NCI-H345 treated with DMSO at 0.1 percent for 48 hours (cell line): ENCODE results near the gene RHBDF1.
A peak's percentile ranks its signal among the peaks of the same experiment; 100 is the strongest.

Experiments used
- DNase-seq: peaks from one replicate; lab custom pipeline; 2025; ENCODE audit not compliant: unreplicated experiment; lab: John Stamatoyannopoulos, UW

The RHBDF1 gene

GRCh38 chr16:96935-97381 is 24.5 kb upstream of the RHBDF1 start:
- DNase-seq = peak; percentile 86

DNA sequence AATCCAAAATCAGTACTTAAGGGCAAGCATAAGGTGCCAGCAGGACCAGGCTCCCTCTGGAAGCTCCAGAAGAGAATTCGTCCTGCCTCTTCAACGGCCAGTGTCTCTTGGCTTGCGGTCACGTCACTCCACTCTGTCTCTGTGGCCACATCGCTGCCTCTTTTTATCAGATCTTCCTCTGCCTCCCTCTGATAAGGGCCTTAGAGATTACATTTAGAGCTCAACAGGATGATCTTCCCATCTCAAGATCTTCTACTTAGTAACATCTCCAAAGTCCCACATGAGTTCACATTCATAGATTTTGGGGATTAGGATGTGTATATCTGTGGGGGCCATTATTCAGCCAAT is 22.5 kb upstream of the RHBDF1 start:
- DNase-seq = no peak

DNA sequence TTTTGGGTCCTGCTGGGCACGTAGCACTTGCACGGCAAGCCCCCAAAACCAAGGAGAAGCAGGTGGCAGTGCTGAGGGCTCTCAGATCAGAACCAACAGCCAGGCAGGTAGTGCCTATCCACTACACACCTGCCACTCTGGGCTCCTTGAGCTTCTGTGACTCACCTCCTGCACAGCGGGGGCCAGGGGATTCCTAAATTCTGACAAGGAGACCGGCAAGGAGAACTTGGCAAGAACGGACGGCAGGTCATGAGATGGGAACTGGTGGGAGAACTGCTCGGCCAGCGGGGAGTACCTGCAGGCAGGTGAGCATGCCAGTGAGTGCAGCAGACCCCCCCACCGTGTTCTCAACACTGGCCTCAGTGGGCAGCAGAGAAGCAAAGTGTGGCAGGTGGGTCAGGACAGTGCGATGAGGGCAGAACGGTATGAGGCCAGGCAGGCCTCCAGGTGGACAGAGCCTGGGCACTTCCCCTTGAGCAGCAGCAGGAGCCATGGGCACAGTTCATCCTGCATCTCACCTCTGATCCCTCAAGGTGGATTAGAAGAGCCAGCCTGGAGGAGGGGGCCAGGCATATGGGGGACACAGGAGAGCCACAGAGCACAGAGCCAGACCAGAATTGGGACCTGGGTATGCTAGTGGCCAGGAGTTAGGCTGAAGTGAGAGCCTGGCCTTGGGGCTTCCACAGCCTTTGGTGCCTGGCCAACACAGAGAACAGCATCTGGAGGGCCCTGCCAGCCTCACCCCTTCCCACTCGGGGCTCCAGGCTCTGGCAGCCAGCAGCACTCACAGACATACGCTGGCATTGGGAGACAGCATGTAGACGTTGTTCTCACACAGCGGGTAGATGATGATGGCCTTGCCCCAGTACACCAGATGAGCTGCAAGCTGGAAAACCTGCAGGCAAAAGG is 20.3 kb upstream of the RHBDF1 start:
- DNase-seq = peak; percentile 58

- peak; percentile 73 for DNase-seq
Measured at GRCh38 chr16:91484-91883, 19.1 kb upstream of the RHBDF1 start.

GRCh38 chr16:89391-90302 is 17.2 kb upstream of the RHBDF1 start:
- no peak for DNase-seq

DNA sequence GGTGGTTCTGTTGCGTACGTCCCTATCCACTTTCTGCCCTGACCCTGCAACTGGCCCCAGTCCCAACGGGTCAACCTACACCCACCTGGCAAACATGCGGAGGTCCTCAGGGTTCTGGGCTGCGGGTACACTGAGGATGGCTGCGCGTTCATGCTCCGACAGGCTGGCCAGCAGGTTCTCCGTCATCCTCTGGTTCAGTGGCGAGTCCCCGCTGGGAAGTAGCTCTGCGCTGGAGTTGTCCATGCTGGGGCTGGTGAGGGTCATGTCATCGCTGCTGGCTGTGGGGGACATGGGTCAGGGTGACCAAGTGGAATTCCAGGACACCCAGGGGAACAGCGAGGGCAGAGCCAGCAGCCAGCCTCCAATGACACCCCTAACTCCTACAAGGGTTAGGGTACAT is 16.2 kb upstream of the RHBDF1 start:
- DNase-seq = no peak

DNA sequence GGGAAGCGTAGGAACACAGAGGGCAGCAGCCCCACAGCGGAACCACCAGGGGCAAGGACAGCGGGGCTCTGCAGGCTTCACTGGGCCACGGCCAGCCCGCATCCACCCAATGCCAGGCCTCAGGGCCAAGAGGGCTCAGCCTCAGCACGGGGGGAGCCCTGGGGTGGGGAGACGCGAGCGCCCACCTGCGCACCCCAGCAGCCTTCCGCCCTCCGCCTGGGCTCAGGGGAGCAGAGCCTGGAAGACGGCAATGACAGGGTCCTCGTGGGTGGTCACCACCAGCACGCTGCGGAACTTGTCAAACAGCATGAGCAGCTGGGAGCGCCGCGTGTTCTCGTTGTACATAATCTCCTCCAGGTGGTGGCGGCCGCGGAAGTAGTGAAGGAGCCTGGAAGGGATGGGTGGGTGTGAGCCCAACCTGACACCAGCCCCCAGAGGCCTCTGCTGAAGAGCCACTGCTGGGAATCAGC is 14.1 kb upstream of the RHBDF1 start:
- no peak for DNase-seq

DNA sequence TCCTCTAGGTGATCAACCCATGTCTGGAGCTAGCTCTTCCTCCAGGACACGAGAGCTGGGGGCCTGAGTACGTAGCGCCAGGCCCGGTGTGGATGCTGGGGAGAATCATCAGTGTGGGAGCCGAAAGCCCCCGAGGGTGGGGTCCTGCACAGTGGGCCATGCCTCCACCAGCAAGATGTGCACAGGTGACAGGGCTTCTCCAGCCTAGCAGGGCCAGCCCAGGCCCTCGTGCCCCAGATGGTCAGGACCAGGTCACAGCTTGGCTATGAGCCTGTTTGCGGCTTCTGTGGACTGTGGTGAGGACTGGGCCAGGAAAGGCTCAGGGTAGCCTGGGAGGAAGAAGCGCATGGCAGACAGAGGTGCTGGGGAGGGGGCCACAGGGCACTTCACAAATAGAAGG is 13.4 kb upstream of the RHBDF1 start:
- no peak for DNase-seq

- no peak for DNase-seq
Measured at GRCh38 chr16:85407-85782, 13.0 kb upstream of the RHBDF1 start.

DNA sequence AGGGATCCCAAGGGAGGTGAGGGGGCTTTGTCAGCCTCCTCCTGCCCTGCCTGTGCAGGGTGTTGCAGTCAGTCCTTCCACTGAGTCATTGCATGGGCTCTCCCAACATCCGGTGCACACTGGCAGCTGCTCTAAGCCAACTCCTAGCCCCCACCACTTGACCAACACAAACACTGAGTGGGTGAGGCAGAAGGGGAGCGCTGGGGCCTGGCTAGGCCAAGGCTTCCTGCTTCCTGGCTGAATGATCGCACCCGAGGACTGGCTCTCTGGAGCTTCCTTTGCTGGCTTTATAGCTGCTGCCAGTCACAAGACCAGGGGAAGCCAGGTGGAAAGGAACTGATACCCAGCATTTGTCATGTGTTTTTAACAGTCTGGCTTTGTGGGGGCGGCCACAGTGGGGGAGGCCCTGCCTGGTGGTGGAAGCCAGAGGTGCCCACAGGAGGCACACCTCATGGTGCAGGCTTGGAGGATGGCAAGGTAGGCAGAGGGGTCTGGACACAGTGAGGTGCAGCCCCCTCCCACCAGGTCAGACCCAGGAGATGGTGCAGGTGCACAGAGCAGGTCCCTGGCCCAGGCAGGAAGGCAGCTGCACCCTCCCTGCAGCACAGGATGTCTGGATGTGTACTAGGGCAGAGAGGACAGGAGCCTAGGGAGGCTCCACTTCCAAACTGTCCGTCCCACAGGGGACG is 12.4 kb upstream of the RHBDF1 start:
- peak; percentile 31 for DNase-seq

DNA sequence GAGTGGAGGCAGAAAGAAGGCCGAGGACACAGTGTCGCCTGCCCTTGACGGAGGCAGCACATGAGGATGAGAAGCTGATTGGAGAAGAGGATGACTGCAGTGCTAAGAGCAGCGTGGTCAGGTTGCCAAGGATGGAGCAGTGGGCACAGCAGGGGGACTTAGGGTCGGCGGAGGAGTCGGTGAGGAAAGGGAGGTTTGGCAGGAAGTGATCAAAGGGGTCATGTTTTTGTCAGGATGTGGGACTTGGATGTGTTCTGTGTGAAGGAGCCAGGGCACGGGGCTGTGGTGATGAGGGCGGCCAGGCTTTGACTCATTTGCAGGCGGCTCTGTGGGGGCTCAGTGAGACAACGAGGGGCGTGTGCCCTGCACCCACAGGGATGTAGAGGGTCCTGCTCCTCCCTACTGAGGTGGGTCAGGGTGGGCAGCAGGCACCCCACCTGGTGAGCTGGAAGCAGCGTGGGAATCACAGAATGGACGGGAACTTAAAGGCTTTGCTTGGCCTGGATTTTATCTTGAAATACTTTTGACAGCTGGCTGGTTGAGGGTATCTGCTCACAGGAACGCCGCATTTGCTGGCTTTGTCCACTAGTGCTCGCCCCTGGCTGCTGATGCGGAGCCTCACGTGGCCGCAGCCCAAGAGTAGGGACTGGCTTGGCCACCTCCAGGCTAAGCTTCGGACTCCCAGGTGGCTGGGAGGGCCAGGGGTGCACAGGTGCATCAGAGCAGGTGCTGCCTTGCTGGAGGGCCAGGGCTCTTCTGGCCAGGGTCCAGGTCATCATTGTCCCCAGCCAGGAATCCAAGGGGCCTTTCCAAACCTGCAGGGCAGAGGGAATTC is 11.6 kb upstream of the RHBDF1 start:
- no peak for DNase-seq

DNA sequence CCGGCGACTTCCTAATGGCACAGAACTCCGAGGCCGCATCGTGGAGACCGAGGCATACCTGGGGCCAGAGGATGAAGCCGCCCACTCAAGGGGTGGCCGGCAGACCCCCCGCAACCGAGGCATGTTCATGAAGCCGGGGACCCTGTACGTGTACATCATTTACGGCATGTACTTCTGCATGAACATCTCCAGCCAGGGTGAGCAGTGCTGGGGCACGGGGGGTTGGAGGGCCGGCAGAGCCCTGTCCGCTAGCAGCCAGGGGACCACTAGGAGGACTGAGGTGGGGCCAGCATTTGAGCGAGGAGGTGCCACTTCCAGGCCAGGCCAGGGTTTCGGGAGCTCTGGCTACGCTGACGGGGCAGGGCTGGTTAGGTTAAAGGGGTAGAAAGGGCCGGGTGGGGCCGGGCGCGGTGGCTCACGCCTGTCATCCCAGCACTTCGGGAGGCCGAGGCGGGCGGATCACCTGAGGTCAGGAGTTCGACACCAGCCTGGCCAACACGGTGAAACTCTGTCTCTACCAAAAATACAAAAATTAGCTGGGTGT is 10.7 kb upstream of the RHBDF1 start:
- DNase-seq = no peak

GRCh38 chr16:79151-80054 is 7.0 kb upstream of the RHBDF1 start:
- no peak for DNase-seq

- DNase-seq = peak; percentile 10
Measured at GRCh38 chr16:78444-79150, 6.2 kb upstream of the RHBDF1 start.

DNA sequence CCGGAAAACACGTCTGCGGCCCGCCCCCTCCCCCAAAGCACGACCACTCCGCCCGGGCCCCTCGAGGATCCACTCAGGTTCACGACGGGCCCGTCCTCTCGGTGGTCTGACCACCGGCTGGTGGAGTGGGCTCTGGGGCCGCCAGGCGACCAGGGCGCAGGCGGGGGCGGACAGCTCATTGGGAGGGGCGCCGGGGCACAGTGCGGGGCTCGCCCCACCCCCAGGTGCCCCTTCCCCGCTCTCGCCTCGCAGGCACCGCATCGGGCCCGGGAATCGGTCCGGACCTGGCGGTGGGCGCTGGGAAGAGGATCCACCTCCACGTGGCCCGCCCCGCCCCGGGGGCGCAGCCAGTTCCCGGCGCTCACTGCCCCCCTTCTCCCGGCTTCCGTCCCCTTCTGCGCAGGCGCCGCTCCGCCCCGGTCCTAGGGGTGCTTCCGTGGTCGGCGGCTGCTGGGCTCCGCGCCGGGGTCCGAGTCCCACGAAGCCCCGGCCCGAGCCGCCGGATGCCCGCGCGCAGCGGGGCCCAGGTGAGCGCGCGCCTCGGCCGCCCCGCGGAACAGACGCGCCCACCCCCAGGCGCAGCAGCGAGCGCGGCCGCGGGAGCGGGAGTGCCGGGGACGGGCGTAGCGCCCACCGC is 5.5 kb upstream of the RHBDF1 start, which contains the start of gene MPG:
MPG (plus strand) TSS at position 419 of the 637 bp plus-strand sequence; CDS start at position 504, 85 bp downstream.
- DNase-seq = peak; percentile 35

GRCh38 chr16:77273-77806 is 4.9 kb upstream of the RHBDF1 start:
- no peak for DNase-seq

GRCh38 chr16:76535-77272 is 4.3 kb upstream of the RHBDF1 start:
- no peak for DNase-seq
